T47D (cell line): ENCODE data around the gene ANK3.
A peak's percentile ranks its signal among the peaks of the same experiment; 100 is the strongest.

Experiments used
- DNase-seq, 2 experiments: peaks; one replicate each; pipeline versions ENCODE4 v3.0.0 to v3.0.0-alpha.2; 2011 to 2012; ENCODE audit warnings: low read depth in 1 of 2, low spot score in 1 of 2
- JUND ChIP-seq: IDR thresholded peaks from 2 replicates; pipeline ENCODE4 v1.6.1; 2012; ENCODE audit warnings: low read depth
- in situ Hi-C: cut with HindIII; loops from 2 replicates; pipeline ENCODE4 v1.10.0; 2016; ENCODE audit warnings: low sequenced_read_pairs, low pct_unique_long_range_greater_than_20kb

Gene ANK3

GRCh38 chr10:60141896-60142559, 247.6 kb downstream of the ANK3 start:
- no peak for DNase-seq
- in situ Hi-C loops = no loop called here
- TF ChIP-seq JUND = no peak

- peak; percentile 44 to 95 for DNase-seq
- in situ Hi-C loops = no loop called here
- TF ChIP-seq JUND = 0 out of 2 replicates have a peak, but pooled peaks have one; percentile 16
These were observed 248.7 kb downstream of the ANK3 start for GRCh38 chr10:60140651-60141632.

- peak; percentile 81 for TF ChIP-seq JUND
- peak in 1 of 2 experiments; percentile 94 for DNase-seq
- in situ Hi-C loops = no loop called here
These were observed 249.7 kb downstream of the ANK3 start for GRCh38 chr10:60139798-60140566.

GRCh38 chr10:60139290-60139689, 250.4 kb downstream of the ANK3 start:
- in situ Hi-C loops = no loop called here
- no peak for TF ChIP-seq JUND
- peak in 1 of 2 experiments; percentile 50 for DNase-seq

- in situ Hi-C loops = no loop called here
- no peak for TF ChIP-seq JUND
These were observed 250.8 kb downstream of the ANK3 start for GRCh38 chr10:60138842-60139241.

GRCh38 chr10:60138026-60138425, 251.6 kb downstream of the ANK3 start:
- peak in 1 of 2 experiments; percentile 16 for DNase-seq
- no peak for TF ChIP-seq JUND
- in situ Hi-C loops = no loop called here

More at GRCh38 chr10:60138842-60139241, 250.8 kb downstream of the ANK3 start:
- DNase-seq = peak in 1 of 2 experiments; percentile 50

GRCh38 chr10:60137292-60137992, 252.2 kb downstream of the ANK3 start:
- in situ Hi-C loops = no loop called here
- TF ChIP-seq JUND = no peak
- no peak for DNase-seq

- TF ChIP-seq JUND = no peak
- no peak for DNase-seq
- in situ Hi-C loops = no loop called here
These were observed 254.7 kb downstream of the ANK3 start for GRCh38 chr10:60135020-60135419.

- no peak for DNase-seq
- TF ChIP-seq JUND = no peak
- in situ Hi-C loops = no loop called here
These were observed 255.1 kb downstream of the ANK3 start for GRCh38 chr10:60134548-60134947.

- in situ Hi-C loops = no loop called here
- TF ChIP-seq JUND = no peak
- DNase-seq = no peak
These were observed 259.5 kb downstream of the ANK3 start for GRCh38 chr10:60130130-60130579.

GRCh38 chr10:60125895-60126294, 263.8 kb downstream of the ANK3 start:
- TF ChIP-seq JUND = no peak
- in situ Hi-C loops = no loop called here
- no peak for DNase-seq

- TF ChIP-seq JUND = no peak
- DNase-seq = no peak
- in situ Hi-C loops = no loop called here
These were observed 265.1 kb downstream of the ANK3 start for GRCh38 chr10:60124536-60124935.
